H1 (cell line): Measurements from ENCODE around the gene LHX5. TPM values are rescaled to one million over a fixed set of nuclear protein-coding genes. Genes with fewer than 3 reads are reported as not detected.
A peak's percentile ranks its signal among the peaks of the same experiment; 100 is the strongest.

ENCODE experiments used
- CTCF ChIA-PET: fragments of 300-600 bp; sonication (Branson Sonifier 250); formaldehyde crosslinking; loops from one replicate; lab custom pipeline; 2021; ENCODE audit not compliant: partially characterized antibody; lab: Charles Lee
- POLR2A ChIA-PET: fragments of 300-600 bp; sonication (Branson Sonifier 250); formaldehyde crosslinking; loops from one replicate; lab custom pipeline; 2021; ENCODE audit warnings: inconsistent platforms; ENCODE audit not compliant: partially characterized antibody; lab: Charles Lee
- DNase-seq, 2 experiments: peaks; one replicate each; pipeline versions ENCODE4 v3.0.0 to v3.0.0-alpha.2; 2010 to 2022; ENCODE audit warnings: low spot score in 2 of 2, low read depth in 1 of 2, mixed read lengths in 1 of 2
- FAIRE-seq: peaks from 2 replicates; lab custom pipeline; 2011; peaks lifted over from hg19 to GRCh38; lab: Jason Lieb, UNC
- H2AFZ ChIP-seq: 2 replicates; pipeline ENCODE4 v1.8.1; 2012; ENCODE audit warnings: low read length, inconsistent platforms
- H2AK5ac ChIP-seq: 2 replicates; pipeline ENCODE4 v1.6.1; 2013; ENCODE audit warnings: low read depth, low read length
- H2BK120ac ChIP-seq: replicated peaks from 2 replicates; pipeline ENCODE3; 2013; ENCODE audit warnings: low read depth, low read length, inconsistent platforms
- H2BK12ac ChIP-seq: 2 replicates; pipeline ENCODE4 v1.6.1; 2013; ENCODE audit warnings: low read depth, low read length
- H2BK15ac ChIP-seq: 2 replicates; pipeline ENCODE4 v1.6.1; 2013; ENCODE audit warnings: low read length
- H2BK20ac ChIP-seq: 2 replicates; pipeline ENCODE4 v1.6.1; 2013; ENCODE audit warnings: low read length
- H2BK5ac ChIP-seq: 2 replicates; pipeline ENCODE4 v1.6.1; 2013; ENCODE audit warnings: low read depth, low read length
- H3K14ac ChIP-seq: 2 replicates; pipeline ENCODE4 v1.6.1; 2013; ENCODE audit warnings: inconsistent platforms; ENCODE audit not compliant: insufficient read length
- H3K18ac ChIP-seq: 2 replicates; pipeline ENCODE4 v1.6.1; 2013; ENCODE audit warnings: low read length; ENCODE audit errors: extremely low read depth
- H3K23ac ChIP-seq: 2 replicates; pipeline ENCODE4 v1.6.1; 2013; ENCODE audit warnings: inconsistent platforms; ENCODE audit not compliant: insufficient read length
- H3K23me2 ChIP-seq: 2 replicates; pipeline ENCODE4 v1.6.1; 2013; ENCODE audit warnings: low read depth, low read length
- H3K27ac ChIP-seq: 2 replicates; pipeline ENCODE4 v1.6.1; 2011; ENCODE audit warnings: low read depth, low read length, inconsistent platforms
- H3K27me3 ChIP-seq, 4 experiments: replicated peaks in 1 of 4; 1 replicate in 1 of 4; 2 replicates in 3 of 4; pipeline versions ENCODE4 v1.6.1 to v1.8.1; 2011 to 2013; ENCODE audit warnings: low read length in 3 of 4, mild to moderate bottlenecking in 3 of 4, inconsistent platforms in 2 of 4, mixed read lengths in 2 of 4, moderate library complexity in 1 of 4; ENCODE audit not compliant: control insufficient read depth in 3 of 4, insufficient read depth in 3 of 4; ENCODE audit errors: extremely low read depth in 1 of 4
- H3K36me3 ChIP-seq, 4 experiments: 2 replicates each; pipeline versions ENCODE4 v1.6.1 to v1.8.1; 2011 to 2013; ENCODE audit warnings: mild to moderate bottlenecking in 4 of 4, low read length in 3 of 4, moderate library complexity in 2 of 4, control low read depth in 1 of 4, inconsistent platforms in 1 of 4; ENCODE audit not compliant: insufficient read depth in 4 of 4, control insufficient read depth in 2 of 4
- H3K4ac ChIP-seq: replicated peaks from 2 replicates; pipeline ENCODE3; 2013; ENCODE audit warnings: low read length, low read depth, mixed read lengths, inconsistent platforms; ENCODE audit not compliant: insufficient read length
- H3K4me1 ChIP-seq, 4 experiments: replicated peaks in 1 of 4; 1 replicate in 1 of 4; 2 replicates in 3 of 4; pipeline versions ENCODE4 v1.6.1 to v1.8.1; 2011 to 2013; ENCODE audit warnings: low read length in 3 of 4, inconsistent platforms in 2 of 4, mixed read lengths in 1 of 4; ENCODE audit not compliant: insufficient read depth in 4 of 4, control insufficient read depth in 3 of 4
- H3K4me2 ChIP-seq, 2 experiments: 2 replicates each; pipeline versions ENCODE4 v1.6.1 to v1.8.1; 2011 to 2013; ENCODE audit warnings: low read depth in 2 of 2, low read length in 2 of 2, control low read depth in 1 of 2, inconsistent platforms in 1 of 2, mild to moderate bottlenecking in 1 of 2; ENCODE audit not compliant: insufficient read depth in 1 of 2
- H3K4me3 ChIP-seq, 4 experiments: fragments of 200-600, 300-600 bp in 1 of 4; sonication (generic), shearing (Covaris generic), sonication (Bioruptor Twin) in 1 of 4; 2 replicates each; pipeline versions ENCODE4 v1.5.1 to v1.8.1; 2011 to 2016; ENCODE audit warnings: low read length in 4 of 4, low read depth in 3 of 4, control low read depth in 2 of 4, inconsistent platforms in 2 of 4, mild to moderate bottlenecking in 2 of 4, mixed read lengths in 1 of 4, moderate library complexity in 1 of 4; ENCODE audit not compliant: insufficient read depth in 2 of 4; ENCODE audit errors: extremely low read depth in 1 of 4
- H3K56ac ChIP-seq: replicated peaks from 2 replicates; pipeline ENCODE3; 2013; ENCODE audit warnings: low read depth, mild to moderate bottlenecking, mixed read lengths, low read length, inconsistent platforms; ENCODE audit not compliant: insufficient read length
- H3K79me1 ChIP-seq: 2 replicates; pipeline ENCODE4 v1.6.1; 2013; ENCODE audit warnings: low read depth, low read length, control low read depth
- H3K79me2 ChIP-seq, 2 experiments: 2 replicates each; pipeline versions ENCODE4 v1.6.1 to v1.8.1; 2012 to 2013; ENCODE audit warnings: low read length in 2 of 2, mild to moderate bottlenecking in 2 of 2, inconsistent platforms in 1 of 2; ENCODE audit not compliant: insufficient read depth in 2 of 2, control insufficient read depth in 1 of 2
- H3K9ac ChIP-seq, 4 experiments: replicated peaks in 1 of 4; 1 replicate in 1 of 4; 2 replicates in 3 of 4; pipeline versions ENCODE4 v1.6.1 to v1.8.1; 2011 to 2013; ENCODE audit warnings: low read depth in 3 of 4, low read length in 3 of 4, control low read depth in 2 of 4, mild to moderate bottlenecking in 2 of 4, moderate library complexity in 2 of 4, inconsistent platforms in 1 of 4; ENCODE audit errors: extremely low read depth in 1 of 4
- H3K9me3 ChIP-seq, 2 experiments: 2 replicates each; pipeline versions ENCODE4 v1.6.1 to v1.8.1; 2012 to 2013; ENCODE audit warnings: mild to moderate bottlenecking in 2 of 2, moderate library complexity in 2 of 2, control low read depth in 1 of 2, inconsistent platforms in 1 of 2, low read depth in 1 of 2, low read length in 1 of 2, mixed read lengths in 1 of 2; ENCODE audit not compliant: insufficient read depth in 2 of 2
- H4K20me1 ChIP-seq, 2 experiments: replicated peaks in 1 of 2; 2 replicates each; pipeline versions ENCODE3 to v1.8.1; 2011 to 2013; ENCODE audit warnings: inconsistent platforms in 2 of 2, low read length in 2 of 2, mild to moderate bottlenecking in 1 of 2; ENCODE audit not compliant: insufficient read depth in 2 of 2, control insufficient read depth in 1 of 2
- H4K5ac ChIP-seq: 2 replicates; pipeline ENCODE4 v1.6.1; 2013; ENCODE audit warnings: low read length, low read depth, mixed read lengths, inconsistent platforms; ENCODE audit not compliant: insufficient read length
- H4K8ac ChIP-seq: 2 replicates; pipeline ENCODE4 v1.8.0; 2013; ENCODE audit warnings: mild to moderate bottlenecking, moderate library complexity, low read length, inconsistent platforms; ENCODE audit not compliant: insufficient read depth; ENCODE audit errors: extremely low read depth
- H4K91ac ChIP-seq: replicated peaks from 2 replicates; pipeline ENCODE3; 2013; ENCODE audit warnings: low read length, mixed read lengths, inconsistent platforms; ENCODE audit not compliant: insufficient read length
- BRCA1 ChIP-seq: IDR thresholded peaks from 2 replicates; pipeline ENCODE4 v1.6.1; 2012; ENCODE audit warnings: low read depth, low read length, improper control_type of control experiment
- CBX8 ChIP-seq: fragments of 300-800, 300-1000 bp; sonication (generic); IDR thresholded peaks from 2 replicates; pipeline ENCODE4 v1.7.1; 2016; ENCODE audit warnings: low read depth, low read length, borderline replicate concordance
- CEBPB ChIP-seq: IDR thresholded peaks from 2 replicates; pipeline ENCODE4 v1.6.1; 2012; ENCODE audit warnings: low read depth, low read length
- EP300 ChIP-seq, 2 experiments: IDR thresholded peaks; 1 replicate in 1 of 2; 2 replicates in 1 of 2; pipeline ENCODE4 v1.6.1; 2011 to 2012; ENCODE audit warnings: low read depth in 2 of 2, low read length in 2 of 2, mild to moderate bottlenecking in 2 of 2, borderline replicate concordance in 1 of 2, inconsistent platforms in 1 of 2, moderate library complexity in 1 of 2
- JUN ChIP-seq: IDR thresholded peaks from 2 replicates; pipeline ENCODE4 v1.6.1; 2011; ENCODE audit warnings: low read depth, mild to moderate bottlenecking, improper control_type of control experiment, low read length
- JUND ChIP-seq: IDR thresholded peaks from 2 replicates; pipeline ENCODE4 v1.6.1; 2011; ENCODE audit warnings: mild to moderate bottlenecking, improper control_type of control experiment, low read length
- MAFK ChIP-seq: IDR thresholded peaks from 2 replicates; pipeline ENCODE4 v1.6.1; 2012; ENCODE audit warnings: low read depth, mild to moderate bottlenecking, improper control_type of control experiment, low read length
- SIN3A ChIP-seq, 2 experiments: IDR thresholded peaks in 1 of 2; conservative IDR thresholded peaks in 1 of 2; 2 replicates each; pipeline ENCODE4 v1.6.1; 2011 to 2012; ENCODE audit warnings: low read length in 2 of 2, improper control_type of control experiment in 1 of 2, low read depth in 1 of 2, mild to moderate bottlenecking in 1 of 2
- YY1 ChIP-seq: IDR thresholded peaks from 2 replicates; pipeline ENCODE4 v1.6.1; 2011; ENCODE audit warnings: low read depth, mild to moderate bottlenecking, low read length
- ZNF274 ChIP-seq: IDR thresholded peaks from 2 replicates; pipeline ENCODE4 v1.7.0; 2012; ENCODE audit warnings: low read length, borderline replicate concordance; ENCODE audit errors: extremely low read depth
- WGBS, 2 experiments: shearing (Covaris generic) in 1 of 2; methylation state at CpG; one replicate each; pipeline versions ENCODE4 v1.1.6 to v1.1.7; 2013 to 2015; ENCODE audit warnings: low lambda C conversion rate in 2 of 2, mixed read lengths in 2 of 2, inconsistent platforms in 1 of 2, low coverage in 1 of 2, missing lambda C conversion rate in 1 of 2; ENCODE audit not compliant: insufficient replicate concordance in 2 of 2, insufficient coverage in 1 of 2, insufficient read length in 1 of 2; ENCODE audit errors: extremely low coverage in 1 of 2, missing lambda C conversion rate in 1 of 2; 5-methylcytosine and 5-hydroxymethylcytosine counted together
- polyA plus RNA-seq, 7 experiments: library from polyadenylated mRNA; depleted of rRNA in 3 of 7; stranded (reverse) in 5 of 7; unstranded in 2 of 7; fragments of >200 nt in 5 of 7; fragments of 200-250 nt in 2 of 7; gene quantifications; 1 replicate in 5 of 7; 2 replicates in 1 of 7; 4 replicates in 1 of 7; pipeline versions ENCODE4 v1.2.1 to v1.2.3, GENCODE V29; 2011 to 2013; ENCODE audit warnings: missing spikeins in 2 of 7, mixed read lengths in 2 of 7
- total RNA-seq: library from RNA; stranded (reverse); fragmentation: NEBNext Ultra II Directional; extraction: Animal tissue kit (Norgen Biotek cat#: 25700); gene quantifications from 2 replicates; pipeline ENCODE4 v1.2.1, GENCODE V29; 2021
- TF ChIP-seq, protein P1 (sequence below): IDR thresholded peaks from 2 replicates; pipeline ENCODE4 v1.6.1; 2011; ENCODE audit warnings: low read length, improper control_type of control experiment
- TF ChIP-seq, protein P2 (sequence below): IDR thresholded peaks from 2 replicates; pipeline ENCODE4 v1.6.1; 2012; ENCODE audit warnings: inconsistent platforms

The LHX5 gene
- total and polyA plus RNA-seq, 2 of the 8 experiments (the other 6 are each of a cell fraction or from before 2014, with no cell fraction given) = 0.47 to 1.1 TPM

GRCh38 chr12:113482334-113482733 lies 10.7 kb upstream of the LHX5 start:
- Histone ChIP-seq H2BK12ac (no peak overlapping the region), H3K14ac (no peak overlapping the region), H4K5ac (no peak overlapping the region), H2BK120ac (no peak overlapping the region), H3K9ac (no peak overlapping the region), H3K4me3 (peak overlapping the region in 1 of 4 experiments; percentile 9; a peak in 1 of 8 replicates), H3K4me2 (peak overlapping the region; percentile 29 to 40; a peak in 3 of 4 replicates), H3K27me3 (peaks cover 27 to 50% (median 41%) of the 10 kb centered on the region in 4 experiments), H3K27ac (no peak overlapping the region), H4K91ac (no peak overlapping the region), H4K20me1 (peaks cover 3 to 4% of the 10 kb centered on the region in 2 experiments), H3K23me2 (peaks cover 8% of the 10 kb centered on the region), H4K8ac (no peak overlapping the region), H2BK20ac (no peak overlapping the region), H2AK5ac (no peak overlapping the region), H2BK15ac (no peak overlapping the region), H3K4ac (no peak overlapping the region), H2AFZ (no peak overlapping the region), H3K9me3 (no peaks in the 10 kb centered on the region), H2BK5ac (no peak overlapping the region), H3K79me2 (no peaks in the 10 kb centered on the region; a peak in 1 of 4 replicates), H3K36me3 (no peaks in the 10 kb centered on the region), H3K23ac (no peak overlapping the region), H3K4me1 (peaks cover 13 to 36% (median 24%) of the 10 kb centered on the region in 4 experiments), H3K79me1 (no peaks in the 10 kb centered on the region; the same call in 1 of the 2 replicates), H3K56ac (no peak overlapping the region), H3K18ac (no peak overlapping the region; the same call in 1 of the 2 replicates)
- peak; percentile 95 for FAIRE-seq
- peak in 1 of 2 experiments; percentile 66 for DNase-seq
- 0% methylated on average over 1 of the region's 1 CpG; no CpG with 5 or more reads in 1 of the 2 experiments for WGBS, 2 experiments
- CTCF ChIA-PET = interaction anchor here (1.0 to 5.4 kb wide), 6 partner anchors 14 to 284 kb away, joined by 3 to 23 read pairs (median 7); no protein-coding TSS in a partner anchor
- POLR2A ChIA-PET = interaction anchor here (1.3 kb wide), 1 partner anchor 20 kb away, joined by 3 read pairs; no protein-coding TSS in a partner anchor
- TF ChIP-seq CBX8 = no peak
- TF ChIP-seq SIN3A (conservative IDR thresholded peaks at IDR 0.05 in 1 of 2, IDR thresholded peaks at IDR 0.05 in 1 of 2; ENCODE audit: low read depth in 1 of 2, low read length in 2 of 2) = 0 out of 4 replicates have a peak, but pooled peaks have one; percentile 29 to 41
- no peak for TF ChIP-seq YY1
- TF ChIP-seq, protein P1, sequence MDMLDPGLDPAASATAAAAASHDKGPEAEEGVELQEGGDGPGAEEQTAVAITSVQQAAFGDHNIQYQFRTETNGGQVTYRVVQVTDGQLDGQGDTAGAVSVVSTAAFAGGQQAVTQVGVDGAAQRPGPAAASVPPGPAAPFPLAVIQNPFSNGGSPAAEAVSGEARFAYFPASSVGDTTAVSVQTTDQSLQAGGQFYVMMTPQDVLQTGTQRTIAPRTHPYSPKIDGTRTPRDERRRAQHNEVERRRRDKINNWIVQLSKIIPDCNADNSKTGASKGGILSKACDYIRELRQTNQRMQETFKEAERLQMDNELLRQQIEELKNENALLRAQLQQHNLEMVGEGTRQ = no peak
- TF ChIP-seq CEBPB = no peak
- TF ChIP-seq JUN = no peak
- TF ChIP-seq JUND = no peak
- TF ChIP-seq MAFK = no peak
- no peak for TF ChIP-seq BRCA1
- TF ChIP-seq, protein P2, sequence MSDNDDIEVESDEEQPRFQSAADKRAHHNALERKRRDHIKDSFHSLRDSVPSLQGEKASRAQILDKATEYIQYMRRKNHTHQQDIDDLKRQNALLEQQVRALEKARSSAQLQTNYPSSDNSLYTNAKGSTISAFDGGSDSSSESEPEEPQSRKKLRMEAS = 0 out of 2 replicates have a peak, but pooled peaks have one; percentile 12
- TF ChIP-seq EP300 (IDR thresholded peaks at IDR 0.05; ENCODE audit: borderline replicate concordance in 1 of 2, low read depth in 2 of 2, low read length in 2 of 2) = no peak
- no peak for TF ChIP-seq ZNF274
